RWPE1 (cell line): ENCODE data around the gene CCNI2.

ENCODE experiments used
- CTCF ChIA-PET: fragments of 350-600 bp; sonication (Branson Sonifier 250); formaldehyde crosslinking; extraction: SDS; loops from one replicate; lab custom pipeline; 2021; lab: Yijun Ruan, JAX
- POLR2A ChIA-PET: fragments of 400-600 bp; formaldehyde crosslinking; extraction: SDS; loops from one replicate; lab custom pipeline; 2020; ENCODE audit warnings: antibody characterized with exemption; ENCODE audit not compliant: low non-redundant PET; lab: Yijun Ruan, JAX
- DNase-seq: peaks from one replicate; pipeline ENCODE4 v3.0.0; 2012; ENCODE audit warnings: low spot score
- H3K27ac ChIP-seq: fragments of 450-650 bp; 2 replicates; pipeline ENCODE4 v1.5.1; 2017
- TF ChIP-seq, protein P1 (sequence below): fragments of 450-650 bp; conservative IDR thresholded peaks from 2 replicates; pipeline ENCODE4 v1.5.1; 2017; ENCODE audit warnings: low read depth, mild to moderate bottlenecking

CCNI2 gene

GRCh38 chr5:132763181-132764036 lies 16.2 kb downstream of the CCNI2 start:
- no peak for DNase-seq
- ChIA-PET POLR2A (interaction anchor here (0.6 kb wide), 1 partner anchor 8 kb away, joined by 3 read pairs; no protein-coding TSS in a partner anchor), CTCF (interaction anchor here (0.7 kb wide), 1 partner anchor 33 kb away, joined by 3 read pairs; no protein-coding TSS in a partner anchor)
- H3K27ac ChIP-seq: no peak overlapping the region
- TF ChIP-seq, protein P1, sequence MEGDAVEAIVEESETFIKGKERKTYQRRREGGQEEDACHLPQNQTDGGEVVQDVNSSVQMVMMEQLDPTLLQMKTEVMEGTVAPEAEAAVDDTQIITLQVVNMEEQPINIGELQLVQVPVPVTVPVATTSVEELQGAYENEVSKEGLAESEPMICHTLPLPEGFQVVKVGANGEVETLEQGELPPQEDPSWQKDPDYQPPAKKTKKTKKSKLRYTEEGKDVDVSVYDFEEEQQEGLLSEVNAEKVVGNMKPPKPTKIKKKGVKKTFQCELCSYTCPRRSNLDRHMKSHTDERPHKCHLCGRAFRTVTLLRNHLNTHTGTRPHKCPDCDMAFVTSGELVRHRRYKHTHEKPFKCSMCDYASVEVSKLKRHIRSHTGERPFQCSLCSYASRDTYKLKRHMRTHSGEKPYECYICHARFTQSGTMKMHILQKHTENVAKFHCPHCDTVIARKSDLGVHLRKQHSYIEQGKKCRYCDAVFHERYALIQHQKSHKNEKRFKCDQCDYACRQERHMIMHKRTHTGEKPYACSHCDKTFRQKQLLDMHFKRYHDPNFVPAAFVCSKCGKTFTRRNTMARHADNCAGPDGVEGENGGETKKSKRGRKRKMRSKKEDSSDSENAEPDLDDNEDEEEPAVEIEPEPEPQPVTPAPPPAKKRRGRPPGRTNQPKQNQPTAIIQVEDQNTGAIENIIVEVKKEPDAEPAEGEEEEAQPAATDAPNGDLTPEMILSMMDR: no peak

DNA sequence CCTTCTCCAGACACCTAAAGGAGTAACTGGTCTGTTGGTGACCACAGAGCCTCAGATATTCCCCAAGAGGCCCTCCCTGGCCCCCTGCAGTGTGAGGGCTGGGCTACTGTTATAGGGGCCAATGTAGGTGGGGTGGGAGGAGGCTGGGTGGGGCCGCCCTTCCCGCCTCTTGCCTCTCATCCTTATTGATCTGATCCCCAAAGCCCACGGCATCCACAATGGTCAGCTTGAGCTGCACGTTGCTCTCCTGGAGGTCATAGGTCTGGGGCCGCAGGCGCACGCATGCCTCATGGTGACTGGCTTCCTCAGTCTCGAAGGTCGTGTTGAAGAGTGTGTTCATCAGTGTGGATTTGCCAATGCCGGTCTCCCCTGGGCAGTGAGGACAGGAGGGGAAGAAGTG lies 16.8 kb downstream of the CCNI2 start:
- POLR2A ChIA-PET: no interaction called here

DNA sequence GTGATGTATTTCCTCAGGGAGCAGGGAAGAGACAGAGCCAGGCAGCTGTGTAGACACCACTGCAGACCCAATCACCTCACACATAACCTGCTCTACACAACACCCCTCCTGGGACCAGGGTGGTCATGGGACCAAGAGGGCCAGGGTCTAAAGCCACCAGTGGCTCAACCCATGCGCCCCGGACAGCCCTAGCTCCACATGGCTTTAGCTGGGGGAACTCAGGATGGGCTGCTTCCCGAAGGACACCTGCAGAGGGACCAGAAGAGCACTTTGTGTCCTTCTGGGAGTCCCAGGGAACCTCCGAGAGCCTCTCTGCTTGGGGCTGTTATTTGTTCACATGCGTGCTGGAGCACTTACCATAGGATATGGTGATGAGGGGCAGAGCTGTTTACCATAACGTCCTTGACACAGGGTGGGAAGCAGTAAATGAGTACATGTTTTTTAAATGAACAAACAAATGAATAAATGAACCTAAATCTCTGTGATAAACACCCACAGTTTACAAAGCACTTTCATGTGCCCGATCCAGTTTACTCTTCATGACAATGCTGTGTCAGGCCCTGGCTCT lies 17.5 kb downstream of the CCNI2 start:
- no peak overlapping the region for H3K27ac ChIP-seq
- DNase-seq: no peak
- POLR2A ChIA-PET: no interaction called here
- TF ChIP-seq, protein P1: no peak
- CTCF ChIA-PET: interaction anchor here (0.6 kb wide), 1 partner anchor 10 kb away, joined by 4 read pairs; no protein-coding TSS in a partner anchor

More for the DNA sequence above, 16.8 kb downstream of the CCNI2 start:
- CTCF ChIA-PET: interaction anchor here (0.7 kb wide), 1 partner anchor 32 kb away, joined by 3 read pairs; no protein-coding TSS in a partner anchor
- TF ChIP-seq, protein P1: no peak
- DNase-seq: no peak
- no peak overlapping the region for H3K27ac ChIP-seq

- peak overlapping the region; percentile 10 for H3K27ac ChIP-seq
- ChIA-PET CTCF (interaction anchor here (0.5 to 0.8 kb wide), 4 partner anchors 9 to 658 kb away, joined by 3 to 4 read pairs (median 4); no protein-coding TSS in a partner anchor), POLR2A (interaction anchor here (0.6 kb wide), 1 partner anchor 76 kb away, joined by 4 read pairs; no protein-coding TSS in a partner anchor)
- DNase-seq: no peak
- TF ChIP-seq, protein P1: no peak
Observed at GRCh38 chr5:132765311-132766019, 18.2 kb downstream of the CCNI2 start.

GRCh38 chr5:132766020-132766805 lies 19.0 kb downstream of the CCNI2 start:
- DNase-seq: no peak
- ChIA-PET CTCF (interaction anchor here (0.6 to 1.1 kb wide), 3 partner anchors 10 to 257 kb away, joined by 3 to 4 read pairs (median 4); no protein-coding TSS in a partner anchor), POLR2A (interaction anchor here (0.6 kb wide), 1 partner anchor 76 kb away, joined by 4 read pairs; no protein-coding TSS in a partner anchor)
- peak overlapping the region; percentile 10; the same call in 1 of the 2 replicates for H3K27ac ChIP-seq
- TF ChIP-seq, protein P1: no peak
